GM18519 (cell line): ENCODE measurements around the gene INPP5D.

Source experiments
- ATAC-seq: cut with Tn5 transposase; IDR thresholded peaks from one replicate; pipeline ENCODE4 v1.9.1; 2021; ENCODE audit warnings: mild to moderate bottlenecking, moderate library complexity; ENCODE audit not compliant: unreplicated experiment, low FRiP score

INPP5D gene

GRCh38 chr2:233031556-233032500 lies 28.3 kb upstream of the INPP5D start:
- ATAC-seq: no peak

GRCh38 chr2:233032551-233033320 lies 27.4 kb upstream of the INPP5D start, which contains the start of gene NEU2:
TSS of gene NEU2 (plus strand) at chr2:233032672. CDS start at chr2:233032672, 0 bp downstream.
- ATAC-seq: no peak

- no peak for ATAC-seq
These were observed 26.5 kb upstream of the INPP5D start for GRCh38 chr2:233033672-233034071.

GRCh38 chr2:233034091-233034882 lies 25.9 kb upstream of the INPP5D start:
- no peak for ATAC-seq

GRCh38 chr2:233035426-233036161 lies 24.5 kb upstream of the INPP5D start:
- no peak for ATAC-seq

GRCh38 chr2:233036162-233036838 lies 23.8 kb upstream of the INPP5D start:
- ATAC-seq: no peak

- no peak for ATAC-seq
These were observed 23.1 kb upstream of the INPP5D start for GRCh38 chr2:233037078-233037477.

GRCh38 chr2:233039212-233039845 lies 20.8 kb upstream of the INPP5D start:
- ATAC-seq: no peak

- ATAC-seq: no peak
These were observed 20.2 kb upstream of the INPP5D start for GRCh38 chr2:233039846-233040530.

- no peak for ATAC-seq
These were observed 19.6 kb upstream of the INPP5D start for GRCh38 chr2:233040571-233040970.

- ATAC-seq: no peak
These were observed 18.3 kb upstream of the INPP5D start for GRCh38 chr2:233041722-233042323.

- ATAC-seq: no peak
These were observed 17.6 kb upstream of the INPP5D start for GRCh38 chr2:233042549-233042948.

GRCh38 chr2:233044974-233045605 lies 15.1 kb upstream of the INPP5D start:
- no peak for ATAC-seq

GRCh38 chr2:233047206-233047605 lies 12.9 kb upstream of the INPP5D start:
- ATAC-seq: no peak

- no peak for ATAC-seq
These were observed 12.5 kb upstream of the INPP5D start for GRCh38 chr2:233047667-233048066.

GRCh38 chr2:233048569-233049193 lies 11.5 kb upstream of the INPP5D start:
- ATAC-seq: no peak

GRCh38 chr2:233049194-233049761 lies 10.9 kb upstream of the INPP5D start:
- ATAC-seq: no peak
